GM21737 (cell line): Measurements from ENCODE around the gene KRT31.
"Not testable (repeated sequence)": the region's sequence is repeated elsewhere in the genome, so short reads cannot be mapped to it uniquely, and the experiment has no call there.

Experiments used
- ATAC-seq: cut with Tn5 transposase; IDR thresholded peaks from one replicate; pipeline ENCODE4 v1.9.1; 2021; ENCODE audit warnings: mild to moderate bottlenecking, moderate library complexity; ENCODE audit not compliant: unreplicated experiment

The KRT31 gene

GRCh38 chr17:41396996-41397660 is at the start of gene KRT31:
TSS of gene KRT31 (minus strand) at chr17:41397608. CDS start at chr17:41397539, 69 bp downstream.
- ATAC-seq, result no peak

- ATAC-seq, result no peak
Measured at GRCh38 chr17:41446806-41447205, 49.4 kb upstream of the KRT31 start.

GRCh38 chr17:41444640-41445039 is 47.2 kb upstream of the KRT31 start:
- no peak for ATAC-seq

GRCh38 chr17:41444186-41444585 is 46.8 kb upstream of the KRT31 start:
- ATAC-seq, result no peak

GRCh38 chr17:41442739-41443138 is 45.3 kb upstream of the KRT31 start:
- ATAC-seq, result no peak

GRCh38 chr17:41440531-41441033 is 43.2 kb upstream of the KRT31 start, which contains the start of gene KRT38:
TSS of gene KRT38 (minus strand) at chr17:41440983. CDS start at chr17:41440921, 62 bp downstream.
- no peak for ATAC-seq

GRCh38 chr17:41439375-41439774 is 42.0 kb upstream of the KRT31 start:
- no peak for ATAC-seq

GRCh38 chr17:41437769-41438168 is 40.4 kb upstream of the KRT31 start:
- no peak for ATAC-seq

- no peak for ATAC-seq
Measured at GRCh38 chr17:41437254-41437653, 39.8 kb upstream of the KRT31 start.

GRCh38 chr17:41434415-41434814 is 37.0 kb upstream of the KRT31 start:
- ATAC-seq, result no peak

GRCh38 chr17:41434005-41434404 is 36.6 kb upstream of the KRT31 start:
- no peak for ATAC-seq

GRCh38 chr17:41433586-41433985 is 36.2 kb upstream of the KRT31 start:
- ATAC-seq, result no peak

- ATAC-seq, result not testable (repeated sequence)
Measured at GRCh38 chr17:41430376-41430775, 33.0 kb upstream of the KRT31 start.

GRCh38 chr17:41429667-41430066 is 32.3 kb upstream of the KRT31 start:
- ATAC-seq, result no peak

GRCh38 chr17:41428591-41429291 is 31.3 kb upstream of the KRT31 start:
- ATAC-seq, result no peak

GRCh38 chr17:41424111-41424635 is 26.8 kb upstream of the KRT31 start, which contains the start of gene KRT37:
TSS of gene KRT37 (minus strand) at chr17:41424585. CDS start at chr17:41424523, 62 bp downstream.
- ATAC-seq, result no peak

GRCh38 chr17:41422586-41422985 is 25.2 kb upstream of the KRT31 start:
- ATAC-seq, result not testable (repeated sequence)

GRCh38 chr17:41421617-41422016 is 24.2 kb upstream of the KRT31 start:
- no peak for ATAC-seq

- no peak for ATAC-seq
Measured at GRCh38 chr17:41421116-41421515, 23.7 kb upstream of the KRT31 start.

GRCh38 chr17:41420134-41420533 is 22.7 kb upstream of the KRT31 start:
- ATAC-seq, result no peak

- ATAC-seq, result no peak
Measured at GRCh38 chr17:41419716-41420115, 22.3 kb upstream of the KRT31 start.
